ENCODE measurements around the gene SNUPN. TPM values are rescaled to one million over a fixed set of nuclear protein-coding genes. Genes with fewer than 3 reads are reported as not detected.

SNUPN gene
- total RNA-seq, 1 donor, result 43.3 TPM

DNA sequence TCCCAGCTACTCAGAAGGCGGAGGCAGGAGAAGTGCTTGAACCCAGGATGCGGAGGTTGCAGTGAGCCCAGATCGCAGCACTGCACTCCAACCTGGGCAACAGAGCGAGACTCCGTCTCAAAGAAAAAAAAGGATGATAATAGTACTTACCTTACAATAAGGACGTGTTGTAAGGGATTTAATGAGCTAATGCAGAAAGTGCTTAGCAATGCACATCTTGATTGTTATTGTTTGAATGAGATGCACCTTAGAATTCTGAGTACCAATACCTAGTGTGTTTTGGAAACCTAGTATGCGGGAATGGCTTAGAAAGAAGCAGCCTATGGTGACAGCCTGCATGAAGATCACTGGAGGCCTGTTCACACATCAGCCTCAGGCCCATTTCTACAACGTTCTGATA is 19.5 kb downstream of the SNUPN start:
- TF ChIP-seq, protein P1, sequence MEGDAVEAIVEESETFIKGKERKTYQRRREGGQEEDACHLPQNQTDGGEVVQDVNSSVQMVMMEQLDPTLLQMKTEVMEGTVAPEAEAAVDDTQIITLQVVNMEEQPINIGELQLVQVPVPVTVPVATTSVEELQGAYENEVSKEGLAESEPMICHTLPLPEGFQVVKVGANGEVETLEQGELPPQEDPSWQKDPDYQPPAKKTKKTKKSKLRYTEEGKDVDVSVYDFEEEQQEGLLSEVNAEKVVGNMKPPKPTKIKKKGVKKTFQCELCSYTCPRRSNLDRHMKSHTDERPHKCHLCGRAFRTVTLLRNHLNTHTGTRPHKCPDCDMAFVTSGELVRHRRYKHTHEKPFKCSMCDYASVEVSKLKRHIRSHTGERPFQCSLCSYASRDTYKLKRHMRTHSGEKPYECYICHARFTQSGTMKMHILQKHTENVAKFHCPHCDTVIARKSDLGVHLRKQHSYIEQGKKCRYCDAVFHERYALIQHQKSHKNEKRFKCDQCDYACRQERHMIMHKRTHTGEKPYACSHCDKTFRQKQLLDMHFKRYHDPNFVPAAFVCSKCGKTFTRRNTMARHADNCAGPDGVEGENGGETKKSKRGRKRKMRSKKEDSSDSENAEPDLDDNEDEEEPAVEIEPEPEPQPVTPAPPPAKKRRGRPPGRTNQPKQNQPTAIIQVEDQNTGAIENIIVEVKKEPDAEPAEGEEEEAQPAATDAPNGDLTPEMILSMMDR (IDR thresholded peaks at IDR 0.05; ENCODE audit: insufficient read depth, low read length), result no peak
- no peak for DNase-seq (ENCODE audit: low read depth)
- H3K4me3 ChIP-seq (ENCODE audit: low read depth, low read length), result no peak overlapping the region

GRCh38 chr15:75599401-75599800 is 26.1 kb downstream of the SNUPN start:
- TF ChIP-seq, protein P1 (IDR thresholded peaks at IDR 0.05; ENCODE audit: insufficient read depth, low read length), result no peak
- H3K4me3 ChIP-seq (ENCODE audit: low read depth, low read length), result no peak overlapping the region
- no peak for DNase-seq (ENCODE audit: low read depth)

DNA sequence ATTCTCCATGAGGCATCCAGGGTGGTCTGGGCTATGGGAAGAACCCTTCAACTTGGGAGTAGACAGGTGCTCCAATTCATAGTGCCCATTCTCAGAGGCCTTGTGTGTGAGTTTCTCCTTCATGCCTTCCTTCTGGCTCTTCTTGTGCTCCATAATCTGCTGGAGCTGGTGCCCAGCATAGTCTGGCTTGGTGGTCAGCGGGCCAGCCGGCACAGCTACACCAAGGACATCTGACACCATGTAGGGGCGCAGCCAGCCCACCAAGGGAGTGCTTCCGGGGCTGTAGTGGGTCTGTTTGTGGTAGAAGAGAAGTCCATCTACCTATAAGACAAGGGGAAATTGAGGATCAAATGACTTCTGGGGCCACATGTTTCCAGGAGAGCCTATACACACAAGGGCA is 27.2 kb downstream of the SNUPN start:
- no peak overlapping the region for H3K4me3 ChIP-seq (ENCODE audit: low read depth, low read length)
- TF ChIP-seq, protein P1 (IDR thresholded peaks at IDR 0.05; ENCODE audit: insufficient read depth, low read length), result no peak
- DNase-seq (ENCODE audit: low read depth), result no peak

- TF ChIP-seq, protein P1 (IDR thresholded peaks at IDR 0.05; ENCODE audit: insufficient read depth, low read length), result peak; percentile 55
- peak; percentile 39 for DNase-seq (ENCODE audit: low read depth)
- H3K4me3 ChIP-seq (ENCODE audit: low read depth, low read length), result no peak overlapping the region
Observed at GRCh38 chr15:75597667-75598341, 27.7 kb downstream of the SNUPN start.

- no peak overlapping the region for H3K4me3 ChIP-seq (ENCODE audit: low read depth, low read length)
- TF ChIP-seq, protein P1 (IDR thresholded peaks at IDR 0.05; ENCODE audit: insufficient read depth, low read length), result no peak
- DNase-seq (ENCODE audit: low read depth), result no peak
Observed at GRCh38 chr15:75596703-75597345, 28.7 kb downstream of the SNUPN start.

DNA sequence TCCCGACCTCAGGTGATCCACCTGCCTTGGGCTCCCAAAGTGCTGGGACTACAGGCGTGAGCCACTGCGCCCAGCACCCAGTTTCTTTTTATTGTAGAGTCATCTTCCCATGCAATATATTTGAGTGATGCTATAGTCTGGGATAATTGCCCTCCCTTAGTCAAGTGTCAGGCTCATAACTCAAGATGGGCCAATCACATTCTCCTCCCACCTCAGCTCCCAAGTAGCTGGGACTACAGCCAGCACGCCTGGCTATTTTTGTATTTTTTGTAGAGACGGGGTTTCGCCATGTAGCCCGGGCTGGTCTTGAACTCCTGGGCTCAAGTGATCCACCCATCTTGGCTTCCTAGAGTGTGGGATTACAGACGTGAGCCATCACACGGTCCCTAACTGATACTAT is 31.2 kb downstream of the SNUPN start:
- TF ChIP-seq, protein P1 (IDR thresholded peaks at IDR 0.05; ENCODE audit: insufficient read depth, low read length), result no peak
- DNase-seq (ENCODE audit: low read depth), result no peak
- no peak overlapping the region for H3K4me3 ChIP-seq (ENCODE audit: low read depth, low read length)
